Nephron progenitor cell (in vitro differentiated cells): ENCODE measurements around the gene C1orf115.

ENCODE experiments used
- DNase-seq: peaks from one replicate; pipeline ENCODE4 v3.0.0; 2021
- H3K27ac Mint-ChIP-seq: 2 replicates; pipeline ENCODE4 v1.8.0; 2021; ENCODE audit warnings: mild to moderate bottlenecking, moderate library complexity, mixed read lengths
- H3K27me3 Mint-ChIP-seq: 2 replicates; pipeline ENCODE4 v1.8.0; 2021; ENCODE audit warnings: mild to moderate bottlenecking, low read depth, mixed read lengths; ENCODE audit not compliant: poor library complexity
- H3K36me3 Mint-ChIP-seq: 2 replicates; pipeline ENCODE4 v1.8.0; 2021; ENCODE audit warnings: low read depth, mixed read lengths
- H3K4me1 Mint-ChIP-seq: 2 replicates; pipeline ENCODE4 v1.8.0; 2021; ENCODE audit warnings: mixed read lengths
- H3K4me3 Mint-ChIP-seq: 2 replicates; pipeline ENCODE4 v1.8.0; 2021; ENCODE audit warnings: mild to moderate bottlenecking, moderate library complexity, mixed read lengths
- H3K9me3 Mint-ChIP-seq: 2 replicates; pipeline ENCODE4 v1.8.0; 2021; ENCODE audit warnings: mild to moderate bottlenecking, moderate library complexity, mixed read lengths
- TF ChIP-seq, protein P1 (sequence below): fragments of 200-600 bp; sonication (generic); IDR thresholded peaks from 2 replicates; pipeline ENCODE4 v1.5.0; 2021; ENCODE audit warnings: antibody characterized with exemption

Gene C1orf115

GRCh38 chr1:220689666-220690065 is 497 bp upstream of the C1orf115 start:
- peaks cover 12% of the 10 kb centered on the region for H3K4me1 Mint-ChIP-seq
- no peak for DNase-seq
- H3K36me3 Mint-ChIP-seq: no peaks in the 10 kb centered on the region
- peaks cover 59% of the 10 kb centered on the region for H3K27me3 Mint-ChIP-seq
- TF ChIP-seq, protein P1, sequence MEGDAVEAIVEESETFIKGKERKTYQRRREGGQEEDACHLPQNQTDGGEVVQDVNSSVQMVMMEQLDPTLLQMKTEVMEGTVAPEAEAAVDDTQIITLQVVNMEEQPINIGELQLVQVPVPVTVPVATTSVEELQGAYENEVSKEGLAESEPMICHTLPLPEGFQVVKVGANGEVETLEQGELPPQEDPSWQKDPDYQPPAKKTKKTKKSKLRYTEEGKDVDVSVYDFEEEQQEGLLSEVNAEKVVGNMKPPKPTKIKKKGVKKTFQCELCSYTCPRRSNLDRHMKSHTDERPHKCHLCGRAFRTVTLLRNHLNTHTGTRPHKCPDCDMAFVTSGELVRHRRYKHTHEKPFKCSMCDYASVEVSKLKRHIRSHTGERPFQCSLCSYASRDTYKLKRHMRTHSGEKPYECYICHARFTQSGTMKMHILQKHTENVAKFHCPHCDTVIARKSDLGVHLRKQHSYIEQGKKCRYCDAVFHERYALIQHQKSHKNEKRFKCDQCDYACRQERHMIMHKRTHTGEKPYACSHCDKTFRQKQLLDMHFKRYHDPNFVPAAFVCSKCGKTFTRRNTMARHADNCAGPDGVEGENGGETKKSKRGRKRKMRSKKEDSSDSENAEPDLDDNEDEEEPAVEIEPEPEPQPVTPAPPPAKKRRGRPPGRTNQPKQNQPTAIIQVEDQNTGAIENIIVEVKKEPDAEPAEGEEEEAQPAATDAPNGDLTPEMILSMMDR: no peak
- H3K4me3 Mint-ChIP-seq: peak overlapping the region; percentile 87
- no peak overlapping the region for H3K27ac Mint-ChIP-seq
- no peaks in the 10 kb centered on the region for H3K9me3 Mint-ChIP-seq

DNA sequence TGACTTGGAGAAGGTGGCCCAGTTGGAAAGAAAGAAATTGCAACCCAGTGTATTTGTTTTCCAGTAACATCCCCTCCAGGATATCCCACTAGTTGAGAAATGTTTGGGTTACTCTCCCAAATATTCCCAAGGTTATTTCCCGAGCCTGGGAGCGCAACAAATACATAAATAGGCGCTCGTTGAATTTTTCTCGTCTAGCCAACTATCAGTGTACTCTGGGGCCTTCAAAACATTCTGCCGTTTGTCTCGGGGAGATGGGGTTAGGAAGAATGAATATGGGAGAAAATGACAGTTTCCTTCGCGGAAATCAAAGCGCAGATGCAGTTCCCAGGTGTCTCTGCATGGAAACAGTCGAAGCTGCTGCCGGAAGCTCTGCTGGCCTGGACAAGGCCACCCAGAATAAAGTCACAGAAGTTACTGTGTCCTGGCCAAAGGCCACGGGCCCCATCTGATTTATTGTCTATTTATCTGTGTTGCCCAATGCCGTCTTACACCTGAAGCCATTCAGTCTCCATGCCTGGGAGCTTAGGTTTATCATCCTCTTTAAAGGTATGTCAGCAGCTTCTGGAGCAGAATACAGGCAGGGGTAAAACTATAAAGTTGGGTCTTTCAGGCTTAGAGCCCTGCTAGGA is 1.0 kb downstream of the C1orf115 start:
- no peaks in the 10 kb centered on the region for H3K36me3 Mint-ChIP-seq
- no peaks in the 10 kb centered on the region for H3K9me3 Mint-ChIP-seq
- no peak overlapping the region for H3K27ac Mint-ChIP-seq
- DNase-seq: no peak
- peaks cover 59% of the 10 kb centered on the region for H3K27me3 Mint-ChIP-seq
- TF ChIP-seq, protein P1: no peak
- H3K4me3 Mint-ChIP-seq: peak overlapping the region; percentile 75
- peaks cover 12% of the 10 kb centered on the region for H3K4me1 Mint-ChIP-seq

- TF ChIP-seq, protein P1: no peak
- H3K27me3 Mint-ChIP-seq: peaks cover 57% of the 10 kb centered on the region
- no peaks in the 10 kb centered on the region for H3K9me3 Mint-ChIP-seq
- no peak for DNase-seq
- no peaks in the 10 kb centered on the region for H3K36me3 Mint-ChIP-seq
- no peak overlapping the region for H3K27ac Mint-ChIP-seq
- H3K4me1 Mint-ChIP-seq: peaks cover 12% of the 10 kb centered on the region
- no peak overlapping the region for H3K4me3 Mint-ChIP-seq
Measured at GRCh38 chr1:220692436-220693228, 2.5 kb downstream of the C1orf115 start.

- peaks cover 9% of the 10 kb centered on the region for H3K4me1 Mint-ChIP-seq
- peaks cover 39% of the 10 kb centered on the region for H3K27me3 Mint-ChIP-seq
- H3K27ac Mint-ChIP-seq: no peak overlapping the region
- H3K4me3 Mint-ChIP-seq: no peak overlapping the region
- TF ChIP-seq, protein P1: no peak
- DNase-seq: no peak
- no peaks in the 10 kb centered on the region for H3K36me3 Mint-ChIP-seq
- H3K9me3 Mint-ChIP-seq: no peaks in the 10 kb centered on the region
Measured at GRCh38 chr1:220694866-220695382, 4.8 kb downstream of the C1orf115 start.

DNA sequence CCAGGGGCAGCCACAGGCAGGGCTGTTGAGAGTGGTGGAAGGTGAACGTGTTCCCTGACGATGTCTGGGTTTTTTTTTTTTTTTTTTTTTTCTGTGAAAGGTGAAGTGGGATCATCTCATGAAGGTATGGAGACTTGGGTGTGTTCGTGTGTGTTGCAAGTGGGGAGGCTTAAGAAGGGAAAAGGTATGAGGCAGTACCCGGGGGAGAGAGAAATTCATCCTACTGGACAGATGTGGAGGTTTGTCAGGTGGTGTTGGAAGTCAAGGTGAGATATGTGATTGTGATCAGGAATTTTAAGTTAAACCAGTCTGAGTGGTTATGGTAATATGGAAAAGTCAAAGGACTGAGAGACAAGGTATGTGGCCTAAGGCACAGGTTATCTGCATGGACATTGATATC is 5.3 kb downstream of the C1orf115 start:
- Mint-ChIP-seq H3K27ac (no peak overlapping the region), H3K4me3 (no peak overlapping the region), H3K36me3 (no peaks in the 10 kb centered on the region), H3K4me1 (peaks cover 6% of the 10 kb centered on the region), H3K27me3 (peaks cover 34% of the 10 kb centered on the region), H3K9me3 (no peaks in the 10 kb centered on the region)
- DNase-seq: no peak
- TF ChIP-seq, protein P1: no peak
